ENCODE results near the gene TSN. TPM values are rescaled to one million over a fixed set of nuclear protein-coding genes. Genes with fewer than 3 reads are reported as not detected.
"Not testable (repeated sequence)": the region's sequence is repeated elsewhere in the genome, so short reads cannot be mapped to it uniquely, and the experiment has no call there.

Gene TSN
- total and polyA plus RNA-seq, 5 donors = 21.3 to 43.7 (median 40.9) TPM

GRCh38 chr2:121817304-121817703 is 61.9 kb downstream of the TSN start:
- H3K4me3 ChIP-seq (ENCODE audit: low read length); H3K9me3 ChIP-seq (ENCODE audit: control insufficient read depth, low read length); intact Hi-C loops (cut with DNase I); H3K27ac ChIP-seq (ENCODE audit: low read length); H3K27me3 ChIP-seq (ENCODE audit: control insufficient read depth, insufficient read depth); H3K4me1 ChIP-seq (ENCODE audit: control insufficient read depth, insufficient read depth, low read length); DNase-seq; ATAC-seq: not testable (repeated sequence)
- 100% methylated on average over 1 of the region's 1 CpG for WGBS

Other genes starting within 250 kb of the TSN start
- gene RNU4ATAC, start 224.8 kb upstream of the TSN start, total RNA-seq = 10 to 100 TPM in 1 of 4 donors, not detected in 3; 12.7 TPM
- not detected for gene RNU4ATAC, start 224.8 kb upstream of the TSN start, polyA plus RNA-seq
- gene CLASP1, start 106.2 kb upstream of the TSN start, total RNA-seq = 10 to 100 TPM; 49.0 to 62.4 (median 60.7) TPM
- 19.1 TPM for gene CLASP1, start 106.2 kb upstream of the TSN start, polyA plus RNA-seq
- gene NIFK, start 18.8 kb upstream of the TSN start, total RNA-seq = 10 to 100 TPM; 19.4 to 26.4 (median 24.6) TPM
- gene NIFK, start 18.8 kb upstream of the TSN start, polyA plus RNA-seq = 17.9 TPM